DOHH2 (cell line): ENCODE data around the gene TXNRD2.

ENCODE experiments used
- H3F3A ChIP-seq: fragments of 200-600 bp; sonication (generic), shearing (Covaris generic); 2 replicates; pipeline ENCODE4 v1.6.0; 2016; ENCODE audit warnings: antibody characterized with exemption, mild to moderate bottlenecking; ENCODE audit not compliant: control insufficient read depth, insufficient read depth
- H3K27ac ChIP-seq: fragments of 200-600 bp; sonication (generic); 2 replicates; pipeline ENCODE4 v1.5.1; 2014; ENCODE audit warnings: low read depth, mild to moderate bottlenecking, low read length, moderate library complexity
- H3K27me3 ChIP-seq: fragments of 200-600 bp; sonication (generic); 2 replicates; pipeline ENCODE4 v1.6.1; 2014; ENCODE audit warnings: mild to moderate bottlenecking, low read length, mixed read lengths; ENCODE audit not compliant: control insufficient read depth
- H3K36me3 ChIP-seq: fragments of 200-600 bp; sonication (generic); 2 replicates; pipeline ENCODE4 v1.6.1; 2014; ENCODE audit warnings: mild to moderate bottlenecking, low read length, moderate library complexity, mixed read lengths; ENCODE audit not compliant: control insufficient read depth
- H3K4me1 ChIP-seq: fragments of 200-600 bp; sonication (generic); 2 replicates; pipeline ENCODE4 v1.6.1; 2014; ENCODE audit warnings: mild to moderate bottlenecking, low read length, mixed read lengths; ENCODE audit not compliant: control insufficient read depth
- H3K4me2 ChIP-seq: fragments of 200-600 bp; sonication (generic); 2 replicates; pipeline ENCODE4 v1.6.0; 2014; ENCODE audit warnings: mild to moderate bottlenecking, low read length, moderate library complexity
- H3K4me3 ChIP-seq: fragments of 200-600 bp; sonication (generic); 2 replicates; pipeline ENCODE4 v1.5.1; 2014; ENCODE audit warnings: mild to moderate bottlenecking, low read length, mixed read lengths
- H3K79me2 ChIP-seq: fragments of 200-600 bp; sonication (generic); 2 replicates; pipeline ENCODE4 v1.6.1; 2014; ENCODE audit warnings: mild to moderate bottlenecking, low read length, mixed read lengths; ENCODE audit not compliant: control insufficient read depth
- H3K9me2 ChIP-seq: fragments of 200-600 bp; sonication (generic); replicated peaks from 2 replicates; pipeline ENCODE4 v1.6.1; 2014; ENCODE audit warnings: mild to moderate bottlenecking, low read length, mixed read lengths; ENCODE audit not compliant: control insufficient read depth
- H3K9me3 ChIP-seq: fragments of 200-600 bp; sonication (generic); 2 replicates; pipeline ENCODE4 v1.6.1; 2014; ENCODE audit warnings: antibody characterized with exemption, low read length, mixed read lengths; ENCODE audit not compliant: control insufficient read depth, insufficient read depth
- H4K20me1 ChIP-seq: fragments of 200-600 bp; sonication (generic); 2 replicates; pipeline ENCODE4 v1.6.0; 2014; ENCODE audit warnings: low read depth, mild to moderate bottlenecking, antibody characterized with exemption, low read length, moderate library complexity; ENCODE audit not compliant: control insufficient read depth, insufficient read depth
- EZH2phosphoT487 ChIP-seq: fragments of 200-600 bp; sonication (generic); IDR thresholded peaks from 2 replicates; pipeline ENCODE4 v1.6.1; 2017; ENCODE audit warnings: borderline replicate concordance, mild to moderate bottlenecking, antibody characterized with exemption, low read length, moderate library complexity, mixed read lengths
- TF ChIP-seq, protein P1 (sequence below): fragments of 200-600 bp; sonication (generic); IDR thresholded peaks from one replicate; pipeline ENCODE4 v1.5.1; 2014; ENCODE audit warnings: antibody characterized with exemption, mild to moderate bottlenecking, low read depth, low read length; ENCODE audit not compliant: poor library complexity, severe bottlenecking

TXNRD2 gene

DNA sequence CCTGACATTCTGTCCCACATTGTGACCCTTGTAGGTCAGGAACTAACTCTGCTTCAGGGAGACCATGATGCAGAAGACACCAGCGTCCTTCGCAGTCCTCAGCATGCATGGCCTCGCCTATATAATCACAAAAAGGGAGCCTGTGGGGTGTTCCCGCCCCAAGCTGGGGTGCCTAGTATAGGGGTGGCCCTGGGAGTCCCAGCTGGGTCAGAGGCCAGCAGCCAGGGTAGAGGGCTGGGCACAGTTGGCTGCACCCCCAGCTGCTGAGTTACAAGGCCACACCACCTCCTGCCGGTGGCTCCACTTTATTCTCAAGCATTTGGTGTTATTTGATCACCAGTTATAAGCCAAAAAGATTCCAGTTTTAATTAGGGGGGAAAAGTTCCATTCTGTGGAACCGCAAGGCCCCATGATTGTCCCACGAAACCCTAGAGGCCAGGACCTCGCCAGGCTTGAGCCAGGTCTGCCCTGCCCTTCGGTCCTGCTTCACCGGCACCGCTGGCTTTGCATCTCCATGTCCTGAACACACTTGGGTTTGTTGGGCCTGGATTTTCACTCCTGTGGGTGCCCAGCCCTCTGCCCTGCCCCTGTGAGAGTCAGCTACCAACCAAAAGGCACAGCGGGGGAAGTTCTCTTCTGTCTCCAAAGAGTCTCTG is 72.0 kb downstream of the TXNRD2 start:
- no peak for TF ChIP-seq EZH2phosphoT487
- TF ChIP-seq, protein P1, sequence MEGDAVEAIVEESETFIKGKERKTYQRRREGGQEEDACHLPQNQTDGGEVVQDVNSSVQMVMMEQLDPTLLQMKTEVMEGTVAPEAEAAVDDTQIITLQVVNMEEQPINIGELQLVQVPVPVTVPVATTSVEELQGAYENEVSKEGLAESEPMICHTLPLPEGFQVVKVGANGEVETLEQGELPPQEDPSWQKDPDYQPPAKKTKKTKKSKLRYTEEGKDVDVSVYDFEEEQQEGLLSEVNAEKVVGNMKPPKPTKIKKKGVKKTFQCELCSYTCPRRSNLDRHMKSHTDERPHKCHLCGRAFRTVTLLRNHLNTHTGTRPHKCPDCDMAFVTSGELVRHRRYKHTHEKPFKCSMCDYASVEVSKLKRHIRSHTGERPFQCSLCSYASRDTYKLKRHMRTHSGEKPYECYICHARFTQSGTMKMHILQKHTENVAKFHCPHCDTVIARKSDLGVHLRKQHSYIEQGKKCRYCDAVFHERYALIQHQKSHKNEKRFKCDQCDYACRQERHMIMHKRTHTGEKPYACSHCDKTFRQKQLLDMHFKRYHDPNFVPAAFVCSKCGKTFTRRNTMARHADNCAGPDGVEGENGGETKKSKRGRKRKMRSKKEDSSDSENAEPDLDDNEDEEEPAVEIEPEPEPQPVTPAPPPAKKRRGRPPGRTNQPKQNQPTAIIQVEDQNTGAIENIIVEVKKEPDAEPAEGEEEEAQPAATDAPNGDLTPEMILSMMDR = no peak
- Histone ChIP-seq H3K79me2 (no peaks in the 10 kb centered on the region), H3K9me2 (no peaks in the 10 kb centered on the region), H3K9me3 (no peaks in the 10 kb centered on the region), H3K4me2 (no peak overlapping the region), H4K20me1 (no peaks in the 10 kb centered on the region), H3K36me3 (no peaks in the 10 kb centered on the region), H3K27me3 (no peaks in the 10 kb centered on the region), H3F3A (no peaks in the 10 kb centered on the region), H3K4me3 (no peak overlapping the region), H3K4me1 (peaks cover 5% of the 10 kb centered on the region; the same call in 1 of the 2 replicates), H3K27ac (no peak overlapping the region)

DNA sequence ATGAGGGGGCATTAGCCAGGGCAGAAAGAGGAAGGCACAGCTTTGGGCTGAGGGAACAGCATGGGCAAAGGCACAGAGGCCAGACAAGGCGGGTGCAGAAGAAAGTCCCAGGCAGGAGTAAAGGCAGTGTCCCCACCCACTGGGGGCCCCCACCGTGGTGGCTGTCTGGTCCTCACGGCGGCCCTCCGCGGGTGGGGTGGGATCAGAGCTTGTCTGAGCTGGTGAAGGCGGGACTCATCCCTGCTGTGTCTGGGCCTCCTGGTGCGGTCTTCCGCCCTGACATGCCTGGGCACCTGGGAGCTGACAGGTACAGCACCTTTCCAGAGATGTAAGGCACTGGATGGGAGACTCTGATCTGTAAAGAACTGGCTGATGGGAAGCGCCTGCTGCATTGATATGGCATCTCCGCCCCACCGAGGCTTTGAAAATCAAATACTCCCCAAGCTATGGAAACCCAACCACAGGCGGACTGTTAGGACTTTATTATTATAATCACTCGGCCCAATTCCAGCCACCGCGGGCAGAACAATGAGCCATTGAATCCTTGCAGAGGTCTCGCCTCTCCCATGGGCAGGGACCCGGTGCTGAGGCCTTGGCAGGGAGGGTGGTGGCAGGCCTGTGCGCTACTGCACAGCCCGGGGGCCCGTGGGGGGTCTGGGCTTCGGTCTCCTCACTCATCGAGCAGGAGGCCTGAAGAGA is 72.7 kb downstream of the TXNRD2 start:
- Histone ChIP-seq H3K4me3 (no peak overlapping the region), H3K4me1 (peaks cover 5% of the 10 kb centered on the region; the same call in 1 of the 2 replicates), H4K20me1 (no peaks in the 10 kb centered on the region), H3K79me2 (no peaks in the 10 kb centered on the region), H3K4me2 (no peak overlapping the region), H3K9me3 (no peaks in the 10 kb centered on the region), H3K27ac (no peak overlapping the region), H3K36me3 (no peaks in the 10 kb centered on the region), H3F3A (no peaks in the 10 kb centered on the region), H3K9me2 (no peaks in the 10 kb centered on the region), H3K27me3 (no peaks in the 10 kb centered on the region)
- TF ChIP-seq, protein P1 = no peak
- no peak for TF ChIP-seq EZH2phosphoT487

DNA sequence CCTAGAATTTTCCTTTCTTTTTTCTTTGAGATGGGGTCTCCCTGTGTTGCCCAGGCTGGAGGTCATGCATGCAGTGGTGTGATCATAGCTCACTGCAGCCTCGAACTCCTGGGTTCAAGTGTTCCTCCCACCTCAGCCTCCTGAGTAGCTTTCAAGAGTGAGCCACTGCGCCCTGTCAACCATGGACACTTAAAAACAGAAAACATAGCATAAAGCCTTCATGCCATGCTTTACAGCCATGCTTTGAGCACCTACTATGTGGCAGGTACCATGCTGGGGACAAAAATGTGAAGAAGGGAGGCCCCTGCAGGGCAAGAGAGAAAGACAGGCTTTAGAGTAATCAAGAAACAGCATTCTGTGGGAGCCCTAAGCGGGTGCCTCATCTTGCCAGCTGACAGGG is 73.3 kb downstream of the TXNRD2 start:
- H3K27ac ChIP-seq = no peak overlapping the region
- TF ChIP-seq, protein P1 = no peak
- TF ChIP-seq EZH2phosphoT487 = no peak

More for the DNA sequence above, 73.3 kb downstream of the TXNRD2 start:
- Histone ChIP-seq H3K79me2 (no peaks in the 10 kb centered on the region), H3K27me3 (no peaks in the 10 kb centered on the region), H3K36me3 (no peaks in the 10 kb centered on the region), H3F3A (no peaks in the 10 kb centered on the region), H3K4me1 (peaks cover 5% of the 10 kb centered on the region; the same call in 1 of the 2 replicates), H4K20me1 (no peaks in the 10 kb centered on the region), H3K9me2 (no peaks in the 10 kb centered on the region), H3K4me2 (no peak overlapping the region), H3K4me3 (no peak overlapping the region), H3K9me3 (no peaks in the 10 kb centered on the region)
